BLaER1 treated with 17β-estradiol and CSF1 and Interleukin-3, amounts not matched to agents 10 nM and 100 nM (cell line): ENCODE results near the gene GREB1.

Experiments used
- H3K27ac ChIP-seq, 11 experiments: shearing (Covaris generic); formaldehyde crosslinking; 2 replicates each; pipeline ENCODE4 v1.8.1; 2022
- H3K27me3 ChIP-seq, 11 experiments: shearing (Covaris generic); formaldehyde crosslinking; 2 replicates each; pipeline ENCODE4 v1.8.1; 2022
- H3K36me3 ChIP-seq, 11 experiments: shearing (Covaris generic); formaldehyde crosslinking; 2 replicates each; pipeline ENCODE4 v1.8.1; 2022
- H3K4me1 ChIP-seq, 10 experiments: shearing (Covaris generic); formaldehyde crosslinking; 2 replicates each; pipeline ENCODE4 v1.8.1; 2022
- H3K4me2 ChIP-seq, 11 experiments: shearing (Covaris generic); formaldehyde crosslinking; 2 replicates each; pipeline ENCODE4 v1.8.1; 2022
- H3K4me3 ChIP-seq, 10 experiments: shearing (Covaris generic); formaldehyde crosslinking; 2 replicates each; pipeline ENCODE4 v1.8.1; 2022
- H3K9ac ChIP-seq, 11 experiments: shearing (Covaris generic); formaldehyde crosslinking; 2 replicates each; pipeline ENCODE4 v1.8.1; 2022
- H3K9me3 ChIP-seq, 11 experiments: shearing (Covaris generic); formaldehyde crosslinking; replicated peaks in 1 of 11; 2 replicates each; pipeline ENCODE4 v1.8.1; 2022
- H4K20me1 ChIP-seq, 11 experiments: shearing (Covaris generic); formaldehyde crosslinking; 2 replicates each; pipeline ENCODE4 v1.8.1; 2022
- Cebpa-rat ChIP-seq, 11 experiments: shearing (Covaris generic); IDR thresholded peaks; 2 replicates each; pipeline ENCODE4 v1.8.1; 2022

GREB1 gene

GRCh38 chr2:11612553-11613215 lies 78.8 kb downstream of the GREB1 start:
- no peaks in the 10 kb centered on the region for H3K9me3 ChIP-seq
- H3K27ac ChIP-seq = peak overlapping the region in 1 of 11 experiments; percentile 38; a peak in 3 of 22 replicates
- no peaks in the 10 kb centered on the region; a peak in 3 of 22 replicates for H3K36me3 ChIP-seq

GRCh38 chr2:11613297-11613696 lies 79.5 kb downstream of the GREB1 start:
- Histone ChIP-seq H3K27ac (no peak overlapping the region), H3K9me3 (no peaks in the 10 kb centered on the region), H3K9ac (no peak overlapping the region), H3K4me3 (no peak overlapping the region), H4K20me1 (no peaks in the 10 kb centered on the region), H3K4me2 (no peak overlapping the region), H3K4me1 (peaks cover 0 to 19% (median 0%) of the 10 kb centered on the region in 10 experiments; a peak in 7 of 20 replicates), H3K36me3 (no peaks in the 10 kb centered on the region; a peak in 3 of 22 replicates), H3K27me3 (no peaks in the 10 kb centered on the region)
- TF ChIP-seq Cebpa-rat (IDR thresholded peaks at IDR 0.05) = no peak

More at GRCh38 chr2:11612553-11613215, 78.8 kb downstream of the GREB1 start:
- Histone ChIP-seq H3K4me3 (no peak overlapping the region), H3K9ac (no peak overlapping the region), H4K20me1 (no peaks in the 10 kb centered on the region), H3K4me1 (peaks cover 0 to 19% (median 0%) of the 10 kb centered on the region in 10 experiments; a peak in 7 of 20 replicates), H3K4me2 (peak overlapping the region in 3 of 11 experiments; percentile 51 to 66 (median 64); a peak in 6 of 22 replicates), H3K27me3 (no peaks in the 10 kb centered on the region)
- TF ChIP-seq Cebpa-rat (IDR thresholded peaks at IDR 0.05) = no peak

GRCh38 chr2:11615209-11615608 lies 81.4 kb downstream of the GREB1 start:
- H3K27me3 ChIP-seq = no peaks in the 10 kb centered on the region
- H3K4me3 ChIP-seq = no peak overlapping the region
- H4K20me1 ChIP-seq = no peaks in the 10 kb centered on the region
- H3K9me3 ChIP-seq = no peaks in the 10 kb centered on the region
- no peak overlapping the region for H3K27ac ChIP-seq
- no peak overlapping the region for H3K4me2 ChIP-seq
- no peaks in the 10 kb centered on the region; a peak in 3 of 22 replicates for H3K36me3 ChIP-seq
- no peak for TF ChIP-seq Cebpa-rat (IDR thresholded peaks at IDR 0.05)
- no peak overlapping the region for H3K9ac ChIP-seq
- peaks cover 0 to 19% (median 0%) of the 10 kb centered on the region in 10 experiments; a peak in 7 of 20 replicates for H3K4me1 ChIP-seq

GRCh38 chr2:11616097-11616687 lies 82.3 kb downstream of the GREB1 start:
- no peak overlapping the region for H3K27ac ChIP-seq

GRCh38 chr2:11616851-11617415 lies 83.1 kb downstream of the GREB1 start:
- no peaks in the 10 kb centered on the region for H3K27me3 ChIP-seq
- H3K4me3 ChIP-seq = no peak overlapping the region
- no peak for TF ChIP-seq Cebpa-rat (IDR thresholded peaks at IDR 0.05)
- H3K4me1 ChIP-seq = peaks cover 0 to 12% (median 0%) of the 10 kb centered on the region in 10 experiments; a peak in 7 of 20 replicates
- no peaks in the 10 kb centered on the region for H3K9me3 ChIP-seq
- H4K20me1 ChIP-seq = no peaks in the 10 kb centered on the region
- no peak overlapping the region for H3K9ac ChIP-seq
- H3K36me3 ChIP-seq = no peaks in the 10 kb centered on the region; a peak in 3 of 22 replicates
- no peak overlapping the region for H3K27ac ChIP-seq
- H3K4me2 ChIP-seq = no peak overlapping the region

More at GRCh38 chr2:11616097-11616687, 82.3 kb downstream of the GREB1 start:
- no peak for TF ChIP-seq Cebpa-rat (IDR thresholded peaks at IDR 0.05)
- Histone ChIP-seq H3K36me3 (no peaks in the 10 kb centered on the region; a peak in 3 of 22 replicates), H3K4me1 (peaks cover 0 to 19% (median 0%) of the 10 kb centered on the region in 10 experiments; a peak in 7 of 20 replicates), H4K20me1 (no peaks in the 10 kb centered on the region), H3K9ac (no peak overlapping the region), H3K4me2 (no peak overlapping the region), H3K9me3 (no peaks in the 10 kb centered on the region), H3K4me3 (no peak overlapping the region), H3K27me3 (no peaks in the 10 kb centered on the region)

GRCh38 chr2:11617527-11617926 lies 83.7 kb downstream of the GREB1 start:
- H3K9ac ChIP-seq = no peak overlapping the region

GRCh38 chr2:11617984-11618707 lies 84.3 kb downstream of the GREB1 start:
- Histone ChIP-seq H3K4me2 (no peak overlapping the region), H3K9ac (no peak overlapping the region), H3K36me3 (no peaks in the 10 kb centered on the region; a peak in 1 of 22 replicates), H4K20me1 (no peaks in the 10 kb centered on the region), H3K4me1 (no peaks in the 10 kb centered on the region), H3K27ac (no peak overlapping the region), H3K27me3 (no peaks in the 10 kb centered on the region), H3K9me3 (no peaks in the 10 kb centered on the region), H3K4me3 (no peak overlapping the region)
- no peak for TF ChIP-seq Cebpa-rat (IDR thresholded peaks at IDR 0.05)

More at GRCh38 chr2:11617527-11617926, 83.7 kb downstream of the GREB1 start:
- Histone ChIP-seq H3K27me3 (no peaks in the 10 kb centered on the region), H3K4me3 (no peak overlapping the region), H3K9me3 (no peaks in the 10 kb centered on the region), H3K4me1 (peaks cover 0 to 6% (median 0%) of the 10 kb centered on the region in 10 experiments; a peak in 6 of 20 replicates), H4K20me1 (no peaks in the 10 kb centered on the region), H3K36me3 (no peaks in the 10 kb centered on the region; a peak in 3 of 22 replicates), H3K4me2 (no peak overlapping the region), H3K27ac (no peak overlapping the region)
- TF ChIP-seq Cebpa-rat (IDR thresholded peaks at IDR 0.05) = no peak

- no peak overlapping the region for H3K9ac ChIP-seq
- no peaks in the 10 kb centered on the region for H4K20me1 ChIP-seq
- no peaks in the 10 kb centered on the region for H3K4me1 ChIP-seq
- no peak for TF ChIP-seq Cebpa-rat (IDR thresholded peaks at IDR 0.05)
- H3K36me3 ChIP-seq = no peaks in the 10 kb centered on the region; a peak in 1 of 22 replicates
- H3K27me3 ChIP-seq = no peaks in the 10 kb centered on the region
- no peak overlapping the region for H3K27ac ChIP-seq
- no peak overlapping the region for H3K4me3 ChIP-seq
- no peaks in the 10 kb centered on the region for H3K9me3 ChIP-seq
- no peak overlapping the region for H3K4me2 ChIP-seq
These were observed 84.8 kb downstream of the GREB1 start for GRCh38 chr2:11618708-11619062.

GRCh38 chr2:11621410-11621809 lies 87.6 kb downstream of the GREB1 start:
- Histone ChIP-seq H3K9ac (no peak overlapping the region), H3K36me3 (no peaks in the 10 kb centered on the region; a peak in 1 of 22 replicates), H3K4me2 (no peak overlapping the region), H3K4me1 (peaks cover 0 to 7% (median 0%) of the 10 kb centered on the region in 10 experiments; a peak in 1 of 20 replicates), H3K4me3 (no peak overlapping the region), H3K27me3 (no peaks in the 10 kb centered on the region), H3K9me3 (no peaks in the 10 kb centered on the region), H4K20me1 (no peaks in the 10 kb centered on the region), H3K27ac (no peak overlapping the region)
- TF ChIP-seq Cebpa-rat (IDR thresholded peaks at IDR 0.05) = no peak
